Right lung (tissue), 5 donors: Measurements from ENCODE around the gene UBE2E1. TPM values are rescaled to one million over a fixed set of nuclear protein-coding genes. Genes with fewer than 3 reads are reported as not detected.

Experiments used
- DNase-seq, 2 donors: peaks; one replicate each; pipeline ENCODE4 v3.0.0-alpha.2; 2013
- polyA plus RNA-seq, 5 donors: library from polyadenylated mRNA; unstranded; fragments of 120-200 nt; gene quantifications; one replicate each; pipeline versions ENCODE4 v1.2.1 to v1.2.3, GENCODE V29; 2013; ENCODE audit warnings: inconsistent platforms in 1 of 5, low replicate concordance in 1 of 5; ENCODE audit not compliant: insufficient read length in 5 of 5, insufficient read depth in 1 of 5

UBE2E1 gene
- polyA plus RNA-seq, 5 donors, result 164 to 227 (median 220) TPM

DNA sequence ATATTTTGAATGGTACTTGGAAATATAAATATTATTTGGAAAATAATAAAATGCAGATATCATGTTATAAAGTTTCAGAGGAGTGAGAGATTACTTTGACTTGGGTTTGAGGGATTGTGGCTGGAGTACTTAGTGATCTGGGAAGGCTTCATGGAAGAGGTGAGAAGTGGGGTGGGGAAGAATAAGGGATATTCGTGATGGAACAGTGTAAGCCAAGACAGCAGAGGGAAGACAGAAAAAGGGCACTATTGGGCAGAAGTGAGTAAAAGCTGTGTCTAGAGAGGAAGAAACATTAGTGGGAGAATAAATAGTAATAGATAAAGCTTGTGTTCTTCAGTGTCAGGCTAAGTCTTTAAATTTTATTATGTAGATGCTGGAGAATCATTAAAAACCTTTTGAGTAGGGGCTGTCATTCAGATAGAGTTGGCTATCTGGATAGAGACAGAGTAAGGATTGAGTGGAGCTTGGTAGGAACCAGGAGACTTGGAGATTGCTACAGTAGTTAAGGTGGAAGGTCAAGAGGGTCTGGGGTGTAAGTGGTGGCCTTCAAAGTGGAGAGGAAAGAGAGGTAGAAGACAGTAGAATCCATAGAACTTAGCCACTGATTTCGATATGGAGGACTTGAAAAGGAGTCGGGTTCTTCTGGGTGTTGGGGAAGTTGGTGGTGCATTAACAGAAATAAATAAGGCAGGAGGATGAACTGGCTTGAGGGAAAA is 11.9 kb downstream of the UBE2E1 start:
- no peak for DNase-seq

DNA sequence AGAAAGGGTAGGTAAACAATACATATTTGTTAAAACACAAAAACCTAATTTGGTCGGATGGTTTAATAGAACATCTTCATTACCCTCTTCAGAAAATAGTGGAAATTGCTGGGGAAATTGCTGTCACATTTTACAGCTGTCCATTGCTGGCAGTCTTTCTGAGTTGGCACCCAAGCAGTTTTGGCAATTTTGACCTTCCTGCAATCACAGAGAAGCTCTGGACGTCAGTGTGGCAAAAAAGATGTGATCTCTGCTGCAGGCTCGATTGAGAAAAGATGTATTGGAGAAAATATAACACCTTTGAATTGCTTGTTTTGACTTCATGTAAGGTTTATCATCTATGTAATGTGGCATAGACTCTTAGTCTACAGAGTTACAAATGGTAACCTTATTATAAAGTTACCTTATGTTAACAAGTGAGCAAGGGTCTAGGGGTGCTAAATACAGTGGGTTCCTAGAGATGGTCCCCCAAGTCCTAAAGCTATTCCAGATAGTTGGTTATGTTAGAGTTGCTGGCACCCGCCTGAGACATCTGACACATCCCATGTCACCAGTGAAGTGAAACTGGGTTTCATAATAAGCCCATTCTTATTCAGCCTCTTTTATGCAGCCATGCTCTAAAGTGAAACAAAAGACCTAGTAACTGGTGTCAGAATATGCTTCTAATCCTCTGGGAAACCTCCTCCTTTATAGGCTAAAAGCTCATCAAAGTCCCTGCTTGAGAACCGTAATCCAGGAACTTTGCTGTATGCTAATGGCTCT is 14.0 kb downstream of the UBE2E1 start:
- no peak for DNase-seq

DNA sequence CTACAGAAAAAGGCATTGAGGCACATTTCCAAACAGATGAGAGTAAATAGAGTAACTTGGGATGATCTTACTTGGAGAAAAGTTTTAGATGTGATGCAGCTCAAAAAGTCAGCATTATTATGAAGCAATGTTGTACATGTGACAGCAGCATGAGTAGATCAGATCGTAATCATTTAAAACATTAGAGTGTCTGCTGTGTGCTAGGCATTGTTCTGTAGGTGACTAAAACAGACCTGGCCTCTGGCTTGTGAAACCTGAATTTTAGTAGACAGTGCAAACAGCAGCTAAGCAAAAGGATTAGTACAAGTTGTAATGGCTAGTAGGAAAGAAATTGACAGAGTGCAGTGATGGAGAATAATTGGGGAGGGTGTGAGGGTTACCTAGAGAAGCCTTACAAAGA is 15.1 kb downstream of the UBE2E1 start:
- no peak for DNase-seq

DNA sequence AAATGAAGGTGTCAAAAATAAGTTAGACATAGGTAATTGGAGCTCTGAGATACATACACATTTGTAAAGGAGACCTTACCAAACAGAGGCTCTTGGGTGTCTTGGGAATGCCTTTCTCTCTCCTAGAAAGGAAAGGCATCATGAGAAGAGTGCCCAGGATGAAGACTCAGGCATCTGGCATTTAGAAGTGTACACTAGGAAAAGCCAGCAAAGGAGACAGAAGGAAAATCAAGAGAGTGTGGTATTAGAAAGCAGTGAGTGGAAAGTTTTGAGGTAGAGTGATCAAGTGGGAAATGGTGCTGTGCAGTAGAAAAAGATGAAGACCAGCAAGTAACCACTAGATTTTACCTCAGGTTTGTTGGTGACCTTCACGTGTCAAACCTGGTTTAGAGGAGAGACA is 16.1 kb downstream of the UBE2E1 start:
- no peak for DNase-seq

DNA sequence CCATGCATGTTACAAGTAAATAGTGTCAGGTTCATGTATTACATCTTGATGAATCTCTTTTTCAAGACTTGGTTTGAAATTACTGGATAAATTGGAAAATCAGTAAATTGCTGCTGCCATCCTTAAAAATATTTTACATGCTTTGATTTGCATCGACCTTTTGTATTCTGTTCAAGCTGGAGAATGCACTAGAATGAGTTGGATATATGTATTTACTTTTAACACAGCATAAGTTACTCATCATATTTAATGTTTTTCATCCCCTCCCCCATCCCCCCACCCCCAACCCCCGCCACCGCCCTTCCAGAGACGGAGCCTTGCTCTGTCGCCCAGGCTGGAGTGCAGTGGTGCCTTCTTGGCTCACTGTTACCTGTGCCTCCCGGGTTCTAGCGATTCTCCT is 16.8 kb downstream of the UBE2E1 start:
- DNase-seq, result no peak

DNA sequence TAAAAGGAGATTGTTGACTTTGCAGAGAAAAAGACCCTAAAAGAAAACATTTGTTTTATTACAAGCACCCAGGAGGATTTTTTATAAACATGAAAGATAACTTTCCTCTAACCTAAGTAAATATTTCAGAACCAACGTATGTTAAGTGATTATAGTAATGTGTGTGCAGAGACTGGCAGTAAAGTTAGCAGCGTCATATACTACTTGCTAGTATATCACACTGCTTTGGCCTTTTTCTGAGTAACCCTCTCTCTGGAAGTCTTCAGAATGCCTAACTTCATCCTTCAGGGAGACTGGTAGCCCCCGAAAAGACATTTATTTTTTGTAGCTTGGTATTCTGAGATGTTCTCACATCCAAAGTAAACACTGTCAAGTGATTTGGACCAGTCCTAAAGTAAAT is 17.9 kb downstream of the UBE2E1 start:
- DNase-seq, result no peak

DNA sequence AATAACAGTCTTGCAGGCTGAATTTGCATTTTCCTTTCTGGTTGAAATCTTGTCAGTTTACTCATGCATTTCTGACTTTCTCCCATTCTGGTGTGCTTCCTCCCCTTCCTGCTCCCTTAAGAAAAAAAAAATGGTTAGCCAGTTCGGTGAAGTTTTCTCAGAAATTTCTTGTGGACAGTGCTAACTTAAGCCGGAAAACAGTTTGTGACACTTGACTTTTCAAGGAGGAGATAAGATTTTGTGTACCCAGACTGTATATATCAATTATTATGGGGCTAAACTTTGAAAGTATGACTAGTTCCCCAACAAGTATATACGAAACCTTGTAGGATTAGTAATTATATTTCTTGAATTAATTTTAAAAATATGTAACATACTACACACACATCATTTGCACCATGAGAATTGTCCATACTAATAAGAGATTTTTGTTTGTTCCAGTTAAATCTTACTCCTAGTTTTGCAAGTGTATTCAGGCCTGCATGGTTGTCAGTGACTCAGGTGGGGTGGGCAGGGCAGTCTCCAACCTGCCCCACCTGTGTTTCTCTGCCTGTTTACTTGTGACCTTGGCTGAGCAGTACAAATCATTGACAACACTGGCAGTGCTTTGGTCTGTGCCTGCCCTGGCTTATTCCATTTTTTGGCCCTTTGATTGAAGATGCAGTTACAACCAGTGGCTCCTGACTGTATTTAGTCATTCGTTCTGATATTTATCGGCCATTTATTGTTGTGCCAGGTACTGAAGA is 19.1 kb downstream of the UBE2E1 start:
- no peak for DNase-seq

DNA sequence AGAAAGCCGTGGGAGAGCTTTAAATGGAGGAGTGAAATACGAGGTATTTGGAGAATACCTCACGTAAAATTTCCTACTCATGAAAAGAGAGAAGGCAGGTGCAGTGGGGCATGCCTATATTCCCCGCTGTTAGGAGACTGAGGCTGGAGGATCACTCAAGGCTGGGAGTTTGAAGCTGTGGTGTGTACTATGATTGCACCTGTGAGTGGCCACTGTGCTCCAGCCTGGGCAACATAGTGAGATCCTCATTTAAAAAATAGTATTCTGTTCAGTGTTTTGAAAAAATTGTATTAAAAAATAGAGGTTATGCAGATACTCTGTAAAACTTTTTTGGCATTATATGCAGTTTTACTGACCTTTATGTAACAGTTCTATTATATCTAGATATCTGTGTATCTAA is 20.0 kb downstream of the UBE2E1 start:
- no peak for DNase-seq

DNA sequence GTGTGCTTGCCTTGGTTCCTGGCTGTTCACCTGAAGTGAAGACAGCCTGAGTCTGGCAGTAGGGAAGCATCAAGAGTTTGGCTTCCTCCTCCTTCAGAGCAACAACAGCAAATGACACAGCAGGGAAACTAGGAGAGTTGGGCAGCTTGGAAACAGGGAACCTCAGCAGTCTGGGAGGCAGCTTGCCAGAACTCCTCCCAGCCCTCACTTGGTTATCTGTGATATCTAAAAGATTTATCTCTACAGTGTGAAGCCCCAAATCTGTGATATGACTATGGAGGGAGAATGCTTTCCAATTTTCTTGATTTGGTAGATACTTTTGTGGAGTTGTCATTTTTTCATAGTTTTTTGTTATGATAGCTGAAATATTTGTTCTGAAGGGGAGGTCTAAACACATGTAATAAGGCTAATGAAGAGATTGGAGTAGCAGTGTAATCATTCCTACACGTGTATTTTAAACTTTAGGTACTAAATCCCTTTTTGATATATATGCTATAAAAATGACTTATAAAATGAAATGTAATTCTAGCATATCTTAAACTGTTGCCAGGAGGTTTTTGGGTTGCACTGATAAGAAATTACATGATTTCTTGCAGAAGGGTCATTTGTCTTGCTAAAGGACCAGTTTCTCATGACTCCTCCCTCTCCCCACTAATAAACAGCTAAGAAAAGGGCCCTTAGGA is 20.8 kb downstream of the UBE2E1 start:
- DNase-seq, result no peak

DNA sequence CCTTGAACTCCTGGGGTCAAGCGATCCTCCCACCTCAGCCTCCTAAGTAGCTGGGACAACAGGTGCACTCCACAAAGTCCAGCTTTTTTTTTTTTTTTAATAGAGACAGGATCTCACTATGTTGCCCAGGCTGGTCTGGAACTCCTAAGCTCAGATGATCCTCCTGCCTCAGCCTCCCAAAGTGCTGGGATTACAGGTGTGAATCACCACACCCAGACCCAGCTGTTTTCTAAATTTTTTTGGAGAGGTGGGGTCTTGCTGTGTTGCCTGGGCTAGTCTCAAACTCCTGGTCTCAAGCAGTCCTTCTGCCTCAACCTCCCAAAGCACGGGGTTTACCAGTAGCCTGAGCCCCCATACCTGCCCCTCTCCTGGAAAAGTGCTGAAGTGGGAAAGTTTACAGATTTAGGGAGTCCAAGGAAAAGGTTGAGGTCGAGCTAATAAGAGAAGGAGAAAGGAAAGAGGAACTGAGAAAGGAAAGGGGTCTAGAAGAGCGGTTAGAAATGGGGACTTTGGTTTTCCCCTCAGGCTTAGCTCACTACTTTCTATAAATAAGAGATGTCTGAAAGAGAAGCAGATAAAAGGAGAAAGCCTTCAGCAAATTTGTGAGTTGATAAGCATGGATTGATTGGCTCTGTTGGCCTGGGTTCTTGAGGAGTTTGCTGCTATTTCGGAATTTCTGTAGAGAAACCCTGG is 23.6 kb downstream of the UBE2E1 start:
- DNase-seq, result no peak

DNA sequence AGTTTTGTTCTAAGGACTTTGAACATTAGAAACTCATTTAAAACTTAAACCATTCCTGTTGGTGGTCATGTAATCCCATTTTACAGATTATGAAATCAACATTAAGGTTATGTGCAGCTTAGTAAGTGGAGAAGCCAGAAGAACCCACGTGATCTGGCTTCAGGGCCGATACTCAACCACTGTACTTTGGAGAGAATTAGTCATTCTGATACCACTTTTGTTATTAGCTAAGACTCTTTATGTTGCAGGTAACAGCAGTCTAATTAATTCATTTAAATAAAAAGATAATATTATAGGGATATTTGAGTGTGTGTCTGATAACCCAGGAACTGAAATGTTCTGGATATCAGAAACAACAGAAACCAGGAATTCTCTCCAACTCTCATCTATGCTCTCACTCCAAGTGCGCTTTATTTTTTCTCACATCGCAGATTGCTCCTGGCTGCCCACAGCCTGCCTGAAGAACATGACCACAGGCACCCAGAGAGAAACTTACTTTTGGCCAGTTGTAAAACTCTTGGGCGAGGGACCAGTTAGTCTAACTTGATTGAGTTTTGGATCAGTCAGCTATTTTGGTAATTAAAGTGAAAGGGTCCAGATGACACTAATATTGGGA is 25.2 kb downstream of the UBE2E1 start:
- no peak for DNase-seq

DNA sequence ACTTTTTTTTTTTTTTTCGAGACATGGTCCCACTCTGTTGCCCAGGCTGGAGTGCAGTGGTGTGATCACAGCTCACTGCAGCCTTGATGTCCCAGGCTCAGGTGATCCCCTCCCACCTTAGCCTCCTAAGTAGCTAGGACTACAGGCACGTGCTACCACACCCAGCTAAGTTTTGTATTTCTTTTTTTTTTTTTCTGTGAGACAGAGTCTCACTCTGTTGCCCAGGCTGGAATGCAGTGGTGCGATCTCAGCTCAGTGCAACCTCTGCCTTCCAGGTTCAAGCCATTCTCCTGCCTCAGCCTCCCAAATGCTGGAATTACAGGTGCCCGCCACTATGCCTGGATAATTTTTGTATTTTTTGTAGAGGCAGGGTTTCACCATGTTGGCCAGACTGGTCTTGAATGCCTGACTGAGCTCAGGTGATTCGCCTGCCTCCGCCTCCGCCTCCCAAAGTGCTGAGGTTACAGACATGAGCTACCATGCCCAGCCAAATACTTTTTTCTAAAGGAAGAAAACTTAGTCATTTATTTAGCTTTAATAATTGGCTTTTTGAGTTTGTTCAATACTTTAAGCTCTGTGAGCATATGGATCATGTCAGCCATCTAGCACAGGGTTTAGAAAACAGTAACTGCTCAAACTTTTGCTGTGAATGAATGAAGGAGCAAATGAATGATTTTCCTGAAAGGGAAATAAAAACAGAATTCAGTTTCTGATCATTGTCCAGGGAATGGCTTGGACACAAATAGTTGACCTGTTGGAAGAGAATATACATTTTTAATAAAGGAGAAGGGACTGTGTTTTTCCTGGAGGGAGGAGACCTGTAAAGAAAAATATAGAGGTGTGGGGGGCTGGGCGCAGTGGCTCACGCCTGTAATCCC is 26.0 kb downstream of the UBE2E1 start:
- no peak for DNase-seq

DNA sequence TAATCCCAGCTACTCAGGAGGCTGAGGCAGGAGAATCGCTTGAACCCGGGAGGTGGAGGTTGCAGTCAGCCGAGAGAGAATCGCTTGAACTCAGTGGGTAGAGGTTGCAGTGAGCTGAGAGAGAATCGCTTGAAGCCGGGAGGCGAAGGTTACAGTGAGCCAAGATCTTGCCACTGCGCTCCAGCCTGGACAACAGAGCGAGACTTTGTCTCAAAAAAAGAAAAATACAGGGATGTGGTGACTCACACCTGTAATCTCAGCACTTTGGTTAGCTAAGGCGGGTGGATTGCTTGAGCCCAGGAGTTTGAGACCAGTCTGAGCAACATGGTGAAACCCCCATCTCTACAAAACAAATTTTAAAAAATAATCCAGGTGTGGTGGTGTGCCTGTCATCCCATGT is 26.8 kb downstream of the UBE2E1 start:
- DNase-seq, result no peak

DNA sequence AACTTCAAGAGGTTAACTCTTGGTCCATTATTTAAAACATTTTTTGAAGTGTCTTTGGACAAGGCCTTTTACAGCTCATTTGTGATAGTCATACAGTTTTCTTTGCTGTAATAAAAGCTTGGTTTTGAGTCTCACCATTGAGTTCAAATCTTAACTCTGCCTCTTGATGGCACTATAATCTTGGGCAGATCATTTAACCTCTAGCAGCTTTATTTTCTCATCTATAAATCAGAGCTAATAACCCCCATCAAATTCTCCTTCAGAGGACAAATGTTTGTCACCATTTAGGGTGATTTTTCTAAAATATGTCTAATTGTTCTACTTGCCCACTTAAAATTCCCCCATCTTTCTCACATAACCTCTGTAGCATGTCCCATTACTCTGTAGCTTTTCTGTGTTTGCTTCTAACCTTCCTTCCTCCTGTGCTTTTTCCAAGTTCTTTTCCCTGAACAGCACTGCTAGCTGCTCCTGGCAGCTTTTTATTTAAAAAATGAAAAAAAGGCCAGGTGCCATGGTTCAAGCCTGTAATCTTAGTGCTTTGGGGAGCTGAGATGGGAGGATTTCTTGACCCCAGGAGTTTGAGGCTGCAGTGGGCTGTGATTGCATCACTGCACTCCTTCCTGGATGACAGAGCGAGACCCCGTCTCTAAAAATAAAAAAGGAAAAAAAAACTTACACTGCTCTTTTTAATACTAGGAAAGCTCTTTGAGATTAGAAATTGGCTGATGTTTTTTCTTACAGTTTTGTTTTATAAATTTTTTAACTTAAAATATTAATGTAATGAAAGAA is 28.5 kb downstream of the UBE2E1 start:
- no peak for DNase-seq

DNA sequence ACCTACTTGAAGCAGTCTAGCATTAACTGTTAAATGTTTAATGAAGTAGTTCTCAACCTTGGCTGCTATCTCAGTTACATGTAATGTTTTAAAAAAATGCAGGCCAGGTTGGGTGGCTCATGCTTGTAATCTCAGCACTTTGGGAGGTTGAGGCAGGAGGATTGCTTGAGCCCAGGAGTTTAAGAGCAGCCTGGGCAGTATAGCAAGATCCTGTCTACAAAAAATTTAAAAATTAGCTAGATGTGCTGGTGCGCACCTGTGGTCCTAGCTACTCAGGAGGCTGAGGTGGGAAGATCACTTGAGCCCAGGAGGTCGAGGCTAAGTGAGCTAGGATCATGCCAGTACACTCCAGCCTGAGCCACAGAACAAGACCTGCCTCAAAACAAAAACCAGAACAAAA is 29.3 kb downstream of the UBE2E1 start:
- DNase-seq, result no peak

DNA sequence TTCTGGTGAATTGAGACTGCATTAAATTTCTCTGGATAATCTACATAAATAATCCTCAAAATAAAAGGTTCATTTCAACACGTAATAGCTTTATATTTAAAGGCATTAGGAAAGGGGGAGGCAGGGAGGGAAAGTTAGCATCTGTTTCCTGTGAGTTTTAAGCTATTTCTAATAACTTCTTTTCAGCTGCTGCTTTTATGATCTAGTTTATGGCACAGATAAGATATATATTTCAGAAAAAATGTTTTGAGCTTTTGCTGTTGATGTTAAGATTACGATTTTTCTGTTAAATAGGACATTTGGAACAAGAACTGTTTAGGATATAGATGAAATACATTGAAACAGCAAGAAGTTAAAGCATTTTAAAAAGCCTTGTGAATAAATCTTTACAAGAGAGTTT is 30.0 kb downstream of the UBE2E1 start:
- no peak for DNase-seq

DNA sequence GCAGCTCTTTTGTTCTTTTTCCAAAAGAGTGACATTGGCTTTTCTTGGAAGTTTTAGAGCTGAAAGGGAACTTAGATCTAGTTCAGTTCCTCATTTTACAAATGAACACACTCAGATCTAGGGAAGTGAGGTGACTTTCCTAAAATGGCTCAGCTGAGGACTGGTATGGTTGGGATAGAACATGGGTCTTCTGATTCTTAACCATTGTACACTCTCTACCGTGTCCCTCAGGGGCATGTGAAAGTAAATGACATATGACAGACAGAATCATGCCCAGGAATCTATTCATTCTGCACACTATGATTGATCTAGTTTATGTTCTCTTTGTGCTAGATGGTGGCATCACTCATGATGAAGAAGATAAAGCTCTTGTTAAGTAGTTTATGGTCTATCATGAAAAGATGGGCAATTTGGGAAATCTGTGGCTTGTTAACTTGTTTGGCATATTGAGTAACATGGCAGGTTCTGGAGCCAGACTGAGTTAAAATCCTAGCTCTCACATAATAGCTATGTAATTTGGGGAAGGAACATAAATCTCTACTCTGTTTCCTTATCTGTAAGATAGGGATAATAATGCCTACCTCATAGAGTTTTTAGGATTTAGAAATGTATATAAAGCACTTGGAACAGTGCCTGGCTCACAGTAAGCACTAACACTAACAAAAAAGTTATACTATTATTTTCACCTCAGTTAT is 30.9 kb downstream of the UBE2E1 start:
- DNase-seq, result no peak

DNA sequence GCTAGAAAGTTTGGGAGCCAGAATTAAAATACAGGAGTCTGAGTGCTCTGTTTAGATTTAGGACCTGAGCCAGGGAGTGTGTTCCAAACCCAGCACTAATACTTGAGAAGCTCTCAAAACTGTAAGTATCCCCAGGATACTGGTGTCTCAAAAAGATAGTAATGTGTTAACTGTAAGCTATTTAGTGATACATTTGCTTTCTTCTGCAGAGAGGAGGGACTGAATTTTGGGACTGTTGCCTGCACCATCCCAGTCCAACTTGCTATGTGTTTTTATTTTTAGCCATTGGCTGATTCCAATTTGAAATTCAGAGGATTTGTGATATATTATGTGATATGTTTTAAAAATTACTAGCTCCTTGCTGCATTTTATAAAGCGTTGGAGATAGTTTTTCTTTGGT is 31.5 kb downstream of the UBE2E1 start:
- DNase-seq, result no peak

DNA sequence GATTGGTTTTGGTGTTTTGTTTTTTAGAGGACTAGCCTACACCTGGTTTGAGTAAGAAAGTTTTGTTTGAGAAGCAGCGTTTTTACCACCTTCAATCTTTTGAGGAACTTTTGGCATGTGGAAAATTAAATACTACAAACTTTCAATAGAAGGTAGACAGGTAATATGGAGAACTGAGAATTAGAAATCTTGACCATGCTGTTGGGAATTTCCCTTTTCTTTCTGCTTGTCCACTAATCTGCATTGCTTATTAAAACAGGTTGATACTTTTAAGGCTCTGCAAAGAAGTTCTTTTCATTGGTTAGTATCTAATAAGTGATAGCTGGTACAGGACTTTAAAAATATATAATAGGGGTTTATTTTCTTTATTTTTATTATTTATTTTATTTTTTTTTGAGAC is 31.9 kb downstream of the UBE2E1 start:
- DNase-seq, result no peak
